ENCODE results near the gene USP6NL.

USP6NL gene

DNA sequence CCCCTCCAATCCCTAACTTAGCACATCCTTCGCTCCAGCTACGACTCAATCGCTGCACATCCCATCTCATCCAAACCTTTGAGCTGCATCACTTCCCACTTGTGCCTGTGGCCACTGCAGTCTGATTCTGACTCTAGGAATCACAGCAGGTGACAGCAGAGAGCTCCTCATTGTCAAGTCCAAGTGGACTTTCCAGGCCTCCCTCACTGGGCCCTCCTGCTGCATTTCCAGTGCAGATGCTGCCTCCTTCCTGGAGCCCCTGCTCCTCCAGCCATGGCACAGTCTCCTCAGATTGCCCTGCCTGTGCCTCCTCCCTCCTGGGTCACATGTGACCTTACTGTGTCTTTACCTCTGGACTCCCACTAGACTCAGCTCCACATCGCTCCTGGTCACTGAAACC lies 157.3 kb downstream of the USP6NL start:
- no peak for DNase-seq (ENCODE audit: low spot score)
- Histone ChIP-seq H2BK120ac (ENCODE audit: low read depth, low read length) (no peak overlapping the region), H2AFZ (ENCODE audit: low read length) (no peak overlapping the region), H2BK15ac (ENCODE audit: low read length) (no peak overlapping the region), H3K9me3 (replicated peaks in 1 of 2; ENCODE audit: control insufficient read depth in 2 of 2, insufficient read depth in 1 of 2, low read depth in 1 of 2, low read length in 2 of 2) (peaks cover 0 to 2% of the 10 kb centered on the region in 2 donors), H3K27me3 (ENCODE audit: control insufficient read depth in 3 of 3, insufficient read depth in 3 of 3, low read depth in 1 of 3, low read length in 3 of 3) (no peaks in the 10 kb centered on the region), H4K91ac (ENCODE audit: low read depth, low read length, poor library complexity) (no peak overlapping the region), H3K4me3 (ENCODE audit: low read length in 2 of 2) (no peak overlapping the region), H3K9ac (ENCODE audit: low read depth, low read length, poor library complexity) (no peak overlapping the region), H3K4me1 (ENCODE audit: control insufficient read depth in 2 of 2, insufficient read depth in 1 of 2, low read depth in 1 of 2, low read length in 2 of 2) (no peaks in the 10 kb centered on the region), H3K79me1 (ENCODE audit: low read depth, low read length) (no peaks in the 10 kb centered on the region), H3K14ac (ENCODE audit: low read length) (no peak overlapping the region), H4K8ac (ENCODE audit: low read depth, low read length) (no peak overlapping the region), H3K36me3 (replicated peaks in 1 of 2; ENCODE audit: control insufficient read depth in 2 of 2, insufficient read depth in 2 of 2, low read length in 2 of 2) (peaks cover 4 to 15% of the 10 kb centered on the region in 2 donors), H2BK12ac (ENCODE audit: low read length) (no peak overlapping the region), H3K27ac (replicated peaks; ENCODE audit: low read length) (no peak overlapping the region), H3K18ac (ENCODE audit: low read length) (no peak overlapping the region), H3K4ac (ENCODE audit: low read length) (no peak overlapping the region), H3K23ac (ENCODE audit: low read depth, low read length, poor library complexity) (peak overlapping the region; percentile 14), H2BK5ac (ENCODE audit: low read length) (no peak overlapping the region), H3K4me2 (ENCODE audit: insufficient read depth, low read length, poor library complexity, severe bottlenecking) (no peak overlapping the region), H2AK5ac (ENCODE audit: low read depth, low read length) (no peak overlapping the region)
- no CpG with 5 or more reads among the region's 4 CpGs for WGBS, 2 donors (ENCODE audit: extremely low coverage in 2 of 2, insufficient read length in 2 of 2, insufficient replicate concordance in 1 of 2)

DNA sequence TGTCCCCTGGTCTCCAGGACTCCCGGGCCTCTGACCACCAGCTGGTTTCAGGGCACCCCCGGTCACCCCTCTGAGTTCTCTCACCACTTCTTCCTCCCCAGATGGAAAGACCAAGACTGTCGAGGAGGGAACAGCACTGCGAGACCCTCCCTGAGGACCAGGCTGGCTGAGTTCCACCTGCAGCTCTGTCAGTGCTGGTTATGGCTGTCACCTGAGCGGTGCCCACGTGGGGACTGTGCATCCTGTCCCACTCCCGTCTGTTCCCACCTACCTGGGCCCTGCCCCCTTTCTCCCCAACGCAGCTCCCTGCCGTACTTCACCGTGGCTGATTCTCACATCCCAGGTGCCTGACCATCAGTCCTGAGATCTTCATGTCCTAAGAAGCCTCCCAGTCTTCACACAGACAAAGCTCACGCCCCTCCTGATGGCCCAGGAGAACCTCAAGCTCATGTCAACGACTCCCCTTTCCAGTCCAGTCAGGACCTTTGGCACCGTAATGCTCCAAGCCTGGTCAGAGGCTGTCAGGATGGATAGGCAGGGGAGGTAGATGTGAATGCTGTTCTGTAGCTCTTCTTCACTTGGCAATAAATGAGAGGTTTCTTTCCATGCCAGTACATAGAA lies 159.7 kb downstream of the USP6NL start:
- H3K23ac ChIP-seq (ENCODE audit: low read depth, low read length, poor library complexity) = no peak overlapping the region
- WGBS, 2 donors (ENCODE audit: extremely low coverage in 2 of 2, insufficient read length in 2 of 2, insufficient replicate concordance in 1 of 2) = no CpG with 5 or more reads among the region's 13 CpGs
- H2BK120ac ChIP-seq (ENCODE audit: low read depth, low read length) = no peak overlapping the region
- DNase-seq (ENCODE audit: low spot score) = no peak
- H3K14ac ChIP-seq (ENCODE audit: low read length) = peak overlapping the region; percentile 1
- peak overlapping the region; percentile 4 for H2AK5ac ChIP-seq (ENCODE audit: low read depth, low read length)
- H3K27me3 ChIP-seq (ENCODE audit: control insufficient read depth in 3 of 3, insufficient read depth in 3 of 3, low read depth in 1 of 3, low read length in 3 of 3) = peaks cover 0 to 3% (median 0%) of the 10 kb centered on the region in 3 experiments
- H4K8ac ChIP-seq (ENCODE audit: low read depth, low read length) = no peak overlapping the region
- peaks cover 3 to 6% of the 10 kb centered on the region in 2 donors for H3K4me1 ChIP-seq (ENCODE audit: control insufficient read depth in 2 of 2, insufficient read depth in 1 of 2, low read depth in 1 of 2, low read length in 2 of 2)
- H3K4me2 ChIP-seq (ENCODE audit: insufficient read depth, low read length, poor library complexity, severe bottlenecking) = no peak overlapping the region
- H2BK5ac ChIP-seq (ENCODE audit: low read length) = no peak overlapping the region
- no peak overlapping the region for H3K27ac ChIP-seq (replicated peaks; ENCODE audit: low read length)
- no peak overlapping the region for H3K9ac ChIP-seq (ENCODE audit: low read depth, low read length, poor library complexity)
- no peak overlapping the region for H2BK12ac ChIP-seq (ENCODE audit: low read length)
- no peaks in the 10 kb centered on the region for H3K79me1 ChIP-seq (ENCODE audit: low read depth, low read length)
- no peak overlapping the region for H2BK15ac ChIP-seq (ENCODE audit: low read length)
- H3K4me3 ChIP-seq (ENCODE audit: low read length in 2 of 2) = no peak overlapping the region
- H3K4ac ChIP-seq (ENCODE audit: low read length) = no peak overlapping the region
- H2AFZ ChIP-seq (ENCODE audit: low read length) = no peak overlapping the region
- no peak overlapping the region for H4K91ac ChIP-seq (ENCODE audit: low read depth, low read length, poor library complexity)
- H3K9me3 ChIP-seq (replicated peaks in 1 of 2; ENCODE audit: control insufficient read depth in 2 of 2, insufficient read depth in 1 of 2, low read depth in 1 of 2, low read length in 2 of 2) = peaks cover 0 to 2% of the 10 kb centered on the region in 2 donors
- peak overlapping the region; percentile 2 for H3K18ac ChIP-seq (ENCODE audit: low read length)
- no peaks in the 10 kb centered on the region for H3K36me3 ChIP-seq (replicated peaks in 1 of 2; ENCODE audit: control insufficient read depth in 2 of 2, insufficient read depth in 2 of 2, low read length in 2 of 2)

DNA sequence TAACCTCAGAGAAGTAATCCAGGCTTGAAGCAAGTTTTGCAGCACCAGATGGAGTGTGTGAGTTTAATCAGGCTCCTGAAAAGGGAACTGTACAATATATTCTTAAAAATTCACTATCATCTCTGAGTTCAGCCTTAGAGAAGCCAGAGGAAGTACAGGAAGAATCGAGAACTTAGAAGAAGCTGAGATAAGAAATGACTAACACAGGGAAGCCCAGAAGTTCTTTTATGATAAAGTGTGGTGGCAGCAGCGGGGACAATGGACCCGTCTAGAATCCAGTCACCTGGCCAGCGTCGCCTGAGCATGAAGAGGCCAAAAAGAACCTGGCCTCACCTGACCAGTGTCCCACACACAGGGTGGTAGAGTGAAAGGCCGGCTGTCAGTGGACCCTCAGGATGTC lies 161.0 kb downstream of the USP6NL start:
- no CpG with 5 or more reads among the region's 6 CpGs for WGBS, 2 donors (ENCODE audit: extremely low coverage in 2 of 2, insufficient read length in 2 of 2, insufficient replicate concordance in 1 of 2)
- no peaks in the 10 kb centered on the region for H3K79me1 ChIP-seq (ENCODE audit: low read depth, low read length)
- no peak overlapping the region for H2BK120ac ChIP-seq (ENCODE audit: low read depth, low read length)
- H2AK5ac ChIP-seq (ENCODE audit: low read depth, low read length) = no peak overlapping the region
- H3K9ac ChIP-seq (ENCODE audit: low read depth, low read length, poor library complexity) = no peak overlapping the region
- no peaks in the 10 kb centered on the region for H3K36me3 ChIP-seq (replicated peaks in 1 of 2; ENCODE audit: control insufficient read depth in 2 of 2, insufficient read depth in 2 of 2, low read length in 2 of 2)
- DNase-seq (ENCODE audit: low spot score) = no peak
- H3K4ac ChIP-seq (ENCODE audit: low read length) = no peak overlapping the region
- H3K4me1 ChIP-seq (ENCODE audit: control insufficient read depth in 2 of 2, insufficient read depth in 1 of 2, low read depth in 1 of 2, low read length in 2 of 2) = peaks cover 3 to 6% of the 10 kb centered on the region in 2 donors
- no peak overlapping the region for H2AFZ ChIP-seq (ENCODE audit: low read length)
- H2BK15ac ChIP-seq (ENCODE audit: low read length) = no peak overlapping the region
- no peak overlapping the region for H2BK5ac ChIP-seq (ENCODE audit: low read length)
- H3K9me3 ChIP-seq (replicated peaks in 1 of 2; ENCODE audit: control insufficient read depth in 2 of 2, insufficient read depth in 1 of 2, low read depth in 1 of 2, low read length in 2 of 2) = peaks cover 0 to 2% of the 10 kb centered on the region in 2 donors
- peaks cover 0 to 3% (median 0%) of the 10 kb centered on the region in 3 experiments for H3K27me3 ChIP-seq (ENCODE audit: control insufficient read depth in 3 of 3, insufficient read depth in 3 of 3, low read depth in 1 of 3, low read length in 3 of 3)
- H3K14ac ChIP-seq (ENCODE audit: low read length) = no peak overlapping the region
- H3K4me2 ChIP-seq (ENCODE audit: insufficient read depth, low read length, poor library complexity, severe bottlenecking) = no peak overlapping the region
- H3K23ac ChIP-seq (ENCODE audit: low read depth, low read length, poor library complexity) = no peak overlapping the region
- H3K18ac ChIP-seq (ENCODE audit: low read length) = no peak overlapping the region
- no peak overlapping the region for H2BK12ac ChIP-seq (ENCODE audit: low read length)
- no peak overlapping the region for H4K91ac ChIP-seq (ENCODE audit: low read depth, low read length, poor library complexity)
- H3K27ac ChIP-seq (replicated peaks; ENCODE audit: low read length) = no peak overlapping the region
- H3K4me3 ChIP-seq (ENCODE audit: low read length in 2 of 2) = no peak overlapping the region
- no peak overlapping the region for H4K8ac ChIP-seq (ENCODE audit: low read depth, low read length)

DNA sequence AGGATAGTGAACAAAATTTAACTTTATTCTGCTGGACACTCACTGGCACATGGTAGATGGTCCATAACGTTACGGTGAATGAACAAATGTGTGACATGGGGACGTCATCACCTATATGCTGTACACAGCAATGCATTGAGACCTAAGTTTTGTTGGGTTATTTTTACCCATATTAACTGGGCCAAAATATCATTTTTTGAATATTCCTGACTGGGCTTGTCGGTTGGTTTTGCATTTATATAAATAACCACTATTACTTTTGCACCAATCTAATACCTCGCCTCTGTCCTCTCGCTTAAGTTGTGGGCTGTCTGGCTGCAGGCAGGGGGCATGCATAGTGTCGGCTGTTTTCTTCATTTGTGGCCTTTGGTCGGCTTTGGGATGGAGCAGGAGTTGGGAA lies 161.7 kb downstream of the USP6NL start:
- H3K4ac ChIP-seq (ENCODE audit: low read length) = no peak overlapping the region
- H4K91ac ChIP-seq (ENCODE audit: low read depth, low read length, poor library complexity) = no peak overlapping the region
- H3K9ac ChIP-seq (ENCODE audit: low read depth, low read length, poor library complexity) = no peak overlapping the region
- H3K27me3 ChIP-seq (ENCODE audit: control insufficient read depth in 3 of 3, insufficient read depth in 3 of 3, low read depth in 1 of 3, low read length in 3 of 3) = peaks cover 0 to 3% (median 0%) of the 10 kb centered on the region in 3 experiments
- no peak for DNase-seq (ENCODE audit: low spot score)
- no peak overlapping the region for H3K18ac ChIP-seq (ENCODE audit: low read length)
- H3K36me3 ChIP-seq (replicated peaks in 1 of 2; ENCODE audit: control insufficient read depth in 2 of 2, insufficient read depth in 2 of 2, low read length in 2 of 2) = no peaks in the 10 kb centered on the region
- no peak overlapping the region for H3K14ac ChIP-seq (ENCODE audit: low read length)
- H2BK15ac ChIP-seq (ENCODE audit: low read length) = no peak overlapping the region
- no peak overlapping the region for H2AK5ac ChIP-seq (ENCODE audit: low read depth, low read length)
- H3K4me1 ChIP-seq (ENCODE audit: control insufficient read depth in 2 of 2, insufficient read depth in 1 of 2, low read depth in 1 of 2, low read length in 2 of 2) = peaks cover 3 to 6% of the 10 kb centered on the region in 2 donors
- no peak overlapping the region for H3K27ac ChIP-seq (replicated peaks; ENCODE audit: low read length)
- peaks cover 0 to 2% of the 10 kb centered on the region in 2 donors for H3K9me3 ChIP-seq (replicated peaks in 1 of 2; ENCODE audit: control insufficient read depth in 2 of 2, insufficient read depth in 1 of 2, low read depth in 1 of 2, low read length in 2 of 2)
- no peak overlapping the region for H4K8ac ChIP-seq (ENCODE audit: low read depth, low read length)
- WGBS, 2 donors (ENCODE audit: extremely low coverage in 2 of 2, insufficient read length in 2 of 2, insufficient replicate concordance in 1 of 2) = no CpG with 5 or more reads among the region's 8 CpGs
- H2BK5ac ChIP-seq (ENCODE audit: low read length) = no peak overlapping the region
- H2AFZ ChIP-seq (ENCODE audit: low read length) = no peak overlapping the region
- no peak overlapping the region for H3K4me3 ChIP-seq (ENCODE audit: low read length in 2 of 2)
- no peak overlapping the region for H3K4me2 ChIP-seq (ENCODE audit: insufficient read depth, low read length, poor library complexity, severe bottlenecking)
- H3K23ac ChIP-seq (ENCODE audit: low read depth, low read length, poor library complexity) = no peak overlapping the region
- no peak overlapping the region for H2BK120ac ChIP-seq (ENCODE audit: low read depth, low read length)
- H3K79me1 ChIP-seq (ENCODE audit: low read depth, low read length) = no peaks in the 10 kb centered on the region
- H2BK12ac ChIP-seq (ENCODE audit: low read length) = no peak overlapping the region
